ENCODE results near the gene GRM8.

GRM8 gene

DNA sequence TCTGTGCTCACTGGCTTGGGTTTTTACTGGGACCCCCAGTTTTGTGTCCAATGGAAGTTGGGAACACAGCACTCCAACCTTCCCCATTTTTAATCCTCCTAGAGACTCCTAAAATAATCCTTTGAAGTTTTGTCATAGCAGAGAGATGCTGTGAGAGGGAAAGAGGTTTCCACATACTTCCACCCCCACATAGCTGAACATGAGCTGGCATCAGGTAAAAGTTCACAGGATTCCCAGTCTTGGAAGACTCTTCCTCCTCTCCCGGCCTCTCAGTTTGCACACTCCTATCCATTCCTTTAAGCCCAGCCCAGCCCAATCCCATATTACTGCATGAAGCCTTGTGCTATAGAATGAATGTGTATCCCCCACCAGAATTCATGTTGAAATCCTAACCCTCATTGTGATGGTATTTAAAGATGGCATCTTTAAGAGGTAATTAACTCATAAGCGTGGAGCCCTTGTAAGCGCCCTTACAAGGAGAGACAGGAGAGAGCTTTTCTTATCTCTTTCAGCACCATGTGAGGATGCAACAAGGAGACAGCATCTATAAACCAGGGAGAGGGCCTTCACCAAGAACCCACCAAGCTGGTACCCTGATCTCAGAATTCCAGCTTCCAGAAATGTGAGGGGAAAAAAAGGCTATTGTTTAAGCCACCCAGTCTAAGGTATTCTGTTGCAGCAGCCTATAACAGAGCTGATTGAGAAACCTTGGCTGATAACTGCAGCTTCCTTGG lies 22.4 kb downstream of the GRM8 start:
- no peak for DNase-seq (ENCODE audit: low read depth)

DNA sequence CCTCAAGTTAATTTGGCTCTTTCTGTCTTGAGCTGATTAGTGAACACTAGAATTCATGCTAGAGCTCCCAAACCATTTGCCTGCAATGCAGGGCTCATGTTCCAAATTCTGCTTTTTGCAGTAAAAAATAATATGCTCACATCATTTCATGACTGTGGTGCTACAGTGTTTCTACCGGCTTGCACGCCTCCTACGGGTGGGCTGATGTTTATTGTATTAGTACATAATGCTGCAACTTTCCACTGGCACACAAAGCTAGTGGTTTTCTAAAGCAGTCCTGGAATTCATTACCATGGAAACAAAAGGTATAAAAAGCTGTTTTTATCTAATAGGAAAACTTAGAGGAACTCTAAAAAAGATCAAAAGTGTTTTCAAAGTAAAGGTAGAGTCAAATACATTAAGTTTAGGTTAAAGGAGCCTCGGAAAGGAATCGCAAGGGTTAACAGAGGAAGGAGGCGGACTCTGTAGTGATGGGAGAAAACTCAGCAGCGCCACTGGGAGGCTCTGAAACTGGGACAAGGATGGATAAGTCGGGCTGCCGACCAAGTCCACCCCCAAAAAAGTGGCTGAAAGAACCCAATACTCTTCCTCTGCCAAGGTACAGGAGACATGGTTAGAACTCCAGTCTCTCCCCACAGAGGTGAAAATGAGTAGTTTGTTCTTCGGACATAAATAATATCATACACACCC lies 25.9 kb downstream of the GRM8 start:
- no peak for DNase-seq (ENCODE audit: low read depth)

DNA sequence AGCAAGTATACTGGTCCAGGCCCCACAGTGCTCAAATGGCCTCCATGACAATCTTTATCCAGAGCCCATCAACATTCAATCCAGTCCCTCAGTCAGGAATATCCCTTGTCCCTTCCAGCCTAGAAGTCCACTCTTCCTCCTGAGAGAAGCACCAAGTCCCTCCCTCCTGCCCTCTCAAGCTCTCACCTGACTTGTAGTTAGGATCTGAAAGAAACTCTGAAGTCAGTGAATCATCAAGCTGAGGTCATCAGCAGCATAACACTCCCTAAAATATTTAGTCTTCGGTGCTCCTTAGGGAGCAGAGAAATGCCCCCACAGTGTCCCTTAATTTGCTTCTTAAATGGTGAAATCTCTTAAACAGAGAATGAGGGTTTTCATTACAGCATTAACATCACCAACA lies 31.0 kb downstream of the GRM8 start:
- DNase-seq (ENCODE audit: low read depth): no peak

DNA sequence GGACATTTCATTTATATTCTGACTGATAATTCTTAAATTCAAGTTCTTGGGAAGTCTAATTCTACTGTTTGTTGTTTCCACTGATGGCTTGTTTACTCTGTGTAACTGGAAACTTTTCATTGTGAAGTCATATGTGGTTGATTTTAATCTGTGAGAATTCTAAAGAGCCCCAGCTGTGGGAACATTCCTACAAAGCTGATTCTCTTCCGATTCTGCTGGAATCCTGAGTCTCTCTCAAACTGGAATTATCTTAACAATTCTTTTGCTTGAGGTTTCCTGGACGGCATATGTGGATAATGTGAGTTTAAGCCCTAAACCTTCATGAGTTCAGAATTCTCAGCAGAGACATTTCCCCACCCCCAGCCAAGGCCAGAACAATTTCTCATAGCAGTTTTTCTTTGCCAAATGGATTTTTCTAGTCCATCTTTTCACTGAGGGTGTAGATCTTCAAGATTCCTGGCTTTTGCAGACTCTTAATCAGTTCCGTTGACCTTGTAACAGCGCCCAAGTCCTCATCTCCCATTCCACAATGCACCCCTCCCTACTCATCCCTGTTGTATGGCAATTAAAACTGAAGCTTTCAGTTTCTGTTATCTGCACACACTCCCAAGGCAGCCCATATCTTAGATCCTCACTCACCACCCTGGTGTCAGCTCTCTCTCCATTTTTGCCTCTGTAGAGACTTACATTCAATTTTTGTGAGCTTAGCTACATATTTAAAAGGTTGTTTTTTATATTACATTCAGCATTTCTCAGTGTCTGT lies 37.6 kb downstream of the GRM8 start:
- no peak for DNase-seq (ENCODE audit: low read depth)

DNA sequence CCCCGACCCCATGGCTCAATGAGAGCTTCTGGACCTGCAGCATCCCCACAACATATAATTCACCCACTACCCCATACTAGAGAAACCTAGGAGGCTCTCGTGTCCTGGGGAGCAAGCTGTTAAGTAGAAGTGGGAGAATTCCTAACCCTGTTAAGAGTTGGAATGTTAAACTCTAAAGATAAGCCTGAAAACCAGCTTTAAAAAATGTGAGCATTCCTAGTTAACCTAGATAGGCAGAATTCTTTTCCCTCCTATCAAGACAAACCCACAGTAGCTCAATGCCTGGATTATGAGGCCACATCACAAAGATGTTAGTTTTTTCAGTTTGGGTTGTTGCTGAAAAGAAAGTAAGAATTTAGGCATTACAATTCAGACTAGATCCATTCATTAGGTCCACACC lies 42.9 kb downstream of the GRM8 start:
- DNase-seq (ENCODE audit: low read depth): no peak

DNA sequence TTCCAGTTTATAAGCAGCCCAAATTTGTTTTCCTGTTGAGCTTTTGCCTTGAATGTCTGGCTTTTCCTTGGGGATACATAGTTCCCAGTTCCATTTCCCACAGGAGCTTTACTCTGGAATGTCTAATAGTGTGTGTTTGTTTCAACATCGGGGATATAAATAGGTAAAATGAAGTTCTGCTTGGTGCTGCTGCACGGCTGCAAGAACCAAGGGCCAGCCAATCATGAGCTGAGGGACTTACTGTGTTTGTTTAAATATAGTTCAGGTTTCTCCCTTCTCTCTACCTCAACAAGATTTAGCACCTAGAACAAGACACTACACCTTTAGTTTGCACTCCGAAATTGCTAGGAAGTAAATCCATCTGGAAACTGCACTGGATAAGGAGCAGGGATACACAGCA lies 43.9 kb downstream of the GRM8 start:
- no peak for DNase-seq (ENCODE audit: low read depth)

DNA sequence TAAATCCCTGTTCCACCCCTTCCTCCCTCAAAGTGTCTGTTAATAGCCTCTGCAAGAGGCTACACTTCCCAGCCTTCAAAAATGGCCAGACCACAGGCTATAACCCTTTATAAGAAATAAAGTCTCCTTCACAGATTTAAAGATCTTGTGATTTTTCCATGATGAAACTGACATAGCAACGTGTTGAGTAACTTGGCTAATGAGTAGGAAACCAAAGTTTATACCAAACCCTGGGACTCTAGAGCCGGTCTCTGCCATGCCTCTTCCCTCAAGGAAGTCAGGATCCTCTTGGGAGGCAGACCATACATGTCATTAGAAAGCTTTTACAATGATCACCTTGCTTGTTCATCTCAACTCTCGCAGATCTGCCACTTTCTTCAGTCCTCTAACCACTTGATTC lies 44.4 kb downstream of the GRM8 start:
- DNase-seq (ENCODE audit: low read depth): no peak

DNA sequence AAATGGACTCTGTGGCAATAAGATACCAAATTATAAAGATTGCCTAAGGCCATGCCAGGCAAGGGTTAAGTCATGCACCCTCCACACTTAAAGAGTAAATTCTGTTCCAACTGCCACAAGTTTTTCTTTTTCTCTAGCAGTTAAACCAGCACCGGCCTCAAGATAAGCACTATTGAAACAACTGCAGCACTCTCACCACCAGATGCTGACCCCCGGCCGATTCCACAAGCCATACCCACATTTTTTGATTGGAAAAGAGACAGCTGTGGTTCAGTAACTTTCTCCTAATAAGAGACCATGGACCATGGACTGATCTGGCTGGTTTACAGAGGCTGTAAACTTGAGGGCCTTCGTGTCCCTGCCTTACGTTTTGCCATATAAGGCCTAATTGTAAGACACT lies 44.9 kb downstream of the GRM8 start:
- no peak for DNase-seq (ENCODE audit: low read depth)

DNA sequence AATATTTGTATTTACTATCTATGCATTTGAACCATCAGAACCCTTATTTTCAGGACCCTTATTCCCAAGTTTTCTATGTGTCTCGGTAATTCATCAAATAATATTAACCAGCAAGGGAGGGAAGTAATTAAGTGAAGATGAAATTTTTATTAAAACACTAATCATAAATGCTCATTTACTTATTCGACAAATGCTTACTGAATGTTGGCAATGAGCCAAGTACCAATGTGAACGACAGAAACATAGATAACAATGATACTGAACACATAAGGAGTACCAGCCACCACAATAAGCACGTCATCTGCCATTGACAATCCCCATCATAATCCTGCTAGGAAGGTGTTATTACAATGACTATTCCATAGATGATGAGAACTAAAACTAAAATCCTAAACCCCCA lies 45.5 kb downstream of the GRM8 start:
- DNase-seq (ENCODE audit: low read depth): no peak

DNA sequence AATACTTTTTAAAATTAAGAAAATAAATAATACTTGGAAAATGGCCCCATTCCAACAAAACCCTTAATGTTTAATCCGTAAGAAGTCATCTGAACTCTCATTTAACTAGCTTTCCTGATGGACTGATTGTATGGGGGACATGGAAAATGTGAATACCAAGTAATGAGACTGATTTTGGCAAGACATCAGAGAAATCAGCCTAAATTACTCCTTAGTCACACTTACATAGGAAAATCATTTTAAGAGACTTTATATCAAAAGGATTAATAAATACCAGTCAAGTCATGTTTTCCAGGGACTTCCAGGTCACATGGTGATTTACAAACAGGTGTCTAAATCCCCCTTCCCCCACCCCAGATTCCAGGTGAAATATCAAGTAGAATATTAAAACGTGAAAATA lies 58.2 kb downstream of the GRM8 start:
- DNase-seq (ENCODE audit: low read depth): no peak

DNA sequence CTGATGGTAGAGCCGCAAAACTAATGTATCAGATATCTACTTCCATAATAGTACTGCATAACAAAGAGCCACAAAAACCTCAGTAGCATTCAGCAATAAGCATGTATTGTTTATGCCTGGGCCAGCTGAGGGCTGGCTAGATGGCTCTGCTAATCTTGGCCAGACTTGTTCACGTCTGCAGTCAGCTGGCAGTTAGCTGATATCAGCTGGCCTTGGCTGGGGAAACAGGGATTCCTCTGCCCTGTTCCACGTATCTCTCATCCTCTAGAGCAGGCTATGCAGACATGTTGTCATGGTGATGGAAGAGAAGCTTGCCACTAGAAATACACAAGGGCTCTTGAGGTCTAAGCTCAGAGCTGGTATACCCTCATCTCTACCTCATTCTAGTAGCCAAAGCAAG lies 62.9 kb downstream of the GRM8 start:
- DNase-seq (ENCODE audit: low read depth): no peak

DNA sequence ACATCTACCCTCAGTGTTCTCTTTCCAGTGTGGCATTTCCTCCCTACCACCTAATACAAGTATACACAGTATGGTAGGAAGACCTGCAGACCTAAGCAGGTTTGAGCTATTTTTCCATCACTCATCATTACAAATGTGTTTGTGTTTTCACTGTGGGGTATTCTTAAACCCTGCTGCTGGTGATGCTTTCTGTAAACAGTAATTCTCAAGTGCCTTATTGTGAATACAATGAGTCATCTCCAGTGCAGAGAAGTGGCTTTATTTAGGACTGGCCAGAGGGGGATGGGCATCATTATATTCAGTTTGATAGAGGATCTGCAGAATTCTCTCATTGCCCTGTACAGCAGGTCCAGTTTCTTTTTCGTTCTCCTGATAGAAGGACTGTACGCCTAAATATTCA lies 63.7 kb downstream of the GRM8 start:
- no peak for DNase-seq (ENCODE audit: low read depth)

DNA sequence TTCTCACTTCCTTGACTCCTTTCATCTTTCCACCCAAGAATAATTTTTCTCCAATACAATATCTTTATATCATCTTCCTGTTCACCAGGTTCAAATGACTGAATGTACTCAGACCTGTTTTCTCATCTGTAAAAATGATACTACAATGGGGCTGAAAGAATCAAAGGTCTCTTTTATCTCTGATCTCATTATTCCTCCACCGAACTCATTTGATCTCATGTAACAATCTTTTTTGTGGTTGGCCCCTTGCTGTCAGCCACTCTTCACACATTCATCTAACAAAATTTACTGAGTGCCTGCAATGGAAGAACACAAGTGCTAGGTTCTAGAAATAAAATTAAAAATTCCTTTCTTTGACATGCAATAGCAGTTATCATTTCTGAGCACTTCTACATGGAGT lies 65.0 kb downstream of the GRM8 start:
- DNase-seq (ENCODE audit: low read depth): no peak

DNA sequence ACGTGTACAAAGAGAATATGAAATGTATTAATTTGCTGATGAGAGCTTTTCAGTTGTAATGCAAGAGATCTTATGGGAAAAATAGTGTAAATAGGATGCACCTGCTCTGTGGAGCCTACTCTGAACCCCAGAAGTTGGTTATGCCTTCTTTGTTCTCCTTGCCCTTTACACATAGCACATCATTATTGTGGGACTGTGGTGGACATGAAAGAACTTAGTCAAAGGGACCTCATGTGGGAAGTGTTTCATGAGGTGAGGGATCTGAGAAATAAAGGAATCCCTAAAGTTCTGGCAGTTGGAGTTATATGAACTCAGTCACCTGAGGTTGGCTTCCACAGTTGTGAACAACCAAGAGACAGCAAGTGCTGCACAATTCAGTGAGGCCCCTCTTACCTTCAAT lies 66.1 kb downstream of the GRM8 start:
- DNase-seq (ENCODE audit: low read depth): no peak

DNA sequence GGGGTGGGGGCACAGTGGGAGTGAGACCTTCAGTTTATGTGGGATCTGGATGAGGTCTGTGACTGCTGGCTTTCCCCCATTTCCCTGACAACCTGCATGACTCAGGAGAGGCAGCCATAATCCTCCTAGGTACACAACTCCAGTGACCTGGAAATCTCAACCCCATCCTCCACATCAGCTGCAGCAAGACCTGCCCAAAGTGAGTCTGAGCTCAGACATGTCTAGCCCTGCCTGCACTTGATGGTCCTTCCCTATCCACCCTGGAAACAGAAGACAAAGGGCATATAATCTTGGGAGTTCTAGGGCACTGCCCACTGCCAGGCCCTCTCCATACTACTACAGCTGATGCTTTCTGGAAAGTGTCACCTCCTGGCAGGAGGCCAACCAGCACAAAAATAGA lies 75.6 kb downstream of the GRM8 start:
- no peak for DNase-seq (ENCODE audit: low read depth)

DNA sequence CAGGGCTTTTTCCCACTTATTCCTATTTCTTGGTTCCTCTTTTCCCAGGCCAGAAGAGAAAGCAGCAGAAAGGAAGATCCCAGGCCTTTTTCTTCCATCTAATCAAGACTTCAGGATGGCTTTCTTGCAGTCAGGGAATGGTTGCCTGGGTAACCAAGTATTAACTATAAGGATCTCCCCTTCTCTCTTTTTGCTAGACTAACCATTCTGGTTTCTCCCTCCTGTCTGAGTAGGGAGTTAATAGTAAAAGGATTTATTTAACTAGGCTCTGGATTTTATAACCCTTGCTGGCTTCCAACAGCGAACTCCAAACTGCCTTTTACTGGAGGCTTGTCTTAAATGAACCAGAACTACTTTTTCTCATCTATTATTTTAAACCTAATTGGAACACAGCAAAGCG lies 90.4 kb downstream of the GRM8 start:
- no peak for DNase-seq (ENCODE audit: low read depth)

DNA sequence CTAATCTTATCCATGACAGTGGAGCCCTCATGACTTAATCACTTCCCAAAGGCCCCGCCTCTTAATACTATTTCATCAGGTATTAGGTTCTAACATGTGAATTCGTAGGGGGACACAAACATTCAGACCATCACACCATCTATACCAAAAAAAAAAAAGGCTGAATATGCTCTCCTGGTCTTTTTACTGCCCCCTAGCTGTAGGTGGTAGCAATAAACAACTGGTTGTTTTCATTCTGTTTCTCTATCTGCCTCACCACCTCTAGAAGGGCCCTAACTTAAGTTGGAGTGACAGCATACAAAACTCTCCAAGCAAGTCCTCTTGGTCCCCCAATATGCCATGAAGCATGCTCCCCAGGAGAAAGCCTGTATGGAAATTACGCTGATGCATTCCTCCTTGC lies 94.1 kb downstream of the GRM8 start:
- DNase-seq (ENCODE audit: low read depth): no peak

DNA sequence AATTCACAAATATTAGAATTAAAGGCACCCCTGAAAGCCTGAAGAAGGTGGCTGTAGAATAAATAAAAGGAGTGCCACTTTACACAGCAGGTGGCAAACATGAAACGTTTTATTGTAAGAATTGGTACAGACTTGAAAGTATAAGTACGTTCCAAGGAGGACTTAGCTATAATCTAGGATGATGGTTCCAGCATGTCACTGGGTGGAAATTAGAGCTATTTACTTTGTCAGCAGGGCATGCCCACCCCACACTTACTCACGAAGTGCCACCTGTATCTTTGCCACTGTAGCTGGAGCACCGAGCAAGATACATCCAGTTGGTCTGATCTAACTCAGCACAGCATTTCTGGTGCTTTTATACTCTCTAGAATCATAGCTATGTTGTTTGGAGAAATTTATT lies 97.8 kb downstream of the GRM8 start:
- DNase-seq (ENCODE audit: low read depth): no peak

DNA sequence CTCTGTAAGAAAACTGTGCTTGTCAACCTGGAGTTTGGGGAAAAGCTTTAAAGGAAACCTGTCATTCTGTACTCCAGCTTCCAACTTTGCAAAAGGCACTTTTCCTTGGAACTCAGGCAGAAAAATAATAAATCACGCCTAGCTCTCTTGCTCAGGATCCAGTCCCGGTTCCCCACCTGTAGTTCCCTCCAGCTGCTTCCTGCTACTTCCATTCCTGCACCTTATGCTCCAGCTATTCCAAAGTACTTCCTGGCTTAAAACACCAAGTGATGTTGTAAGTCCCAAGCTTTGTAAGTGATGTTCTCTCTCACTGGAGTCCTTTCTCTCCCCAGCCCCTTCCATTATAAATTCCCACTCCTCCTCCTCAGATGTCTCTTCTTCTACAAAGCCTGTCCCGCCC lies 98.6 kb downstream of the GRM8 start:
- no peak for DNase-seq (ENCODE audit: low read depth)

DNA sequence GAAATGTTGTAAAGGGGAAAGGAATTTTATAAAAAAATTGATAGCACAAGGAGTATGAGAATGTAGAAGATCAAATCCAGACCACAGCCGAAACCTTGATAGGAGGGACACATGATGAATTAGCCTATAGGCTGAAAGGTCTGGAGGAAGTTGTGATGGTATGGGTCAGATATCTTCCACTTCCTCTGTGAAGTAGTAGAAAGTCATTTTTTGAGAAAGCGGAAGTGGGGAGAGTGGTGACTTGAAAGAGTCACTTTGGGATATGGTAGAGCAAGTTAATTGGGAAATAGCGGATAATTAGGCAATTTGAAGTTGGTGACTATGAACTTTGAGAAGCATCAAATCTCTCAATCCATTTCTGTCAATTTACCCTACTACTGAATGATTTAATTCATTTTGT lies 99.4 kb downstream of the GRM8 start:
- no peak for DNase-seq (ENCODE audit: low read depth)

DNA sequence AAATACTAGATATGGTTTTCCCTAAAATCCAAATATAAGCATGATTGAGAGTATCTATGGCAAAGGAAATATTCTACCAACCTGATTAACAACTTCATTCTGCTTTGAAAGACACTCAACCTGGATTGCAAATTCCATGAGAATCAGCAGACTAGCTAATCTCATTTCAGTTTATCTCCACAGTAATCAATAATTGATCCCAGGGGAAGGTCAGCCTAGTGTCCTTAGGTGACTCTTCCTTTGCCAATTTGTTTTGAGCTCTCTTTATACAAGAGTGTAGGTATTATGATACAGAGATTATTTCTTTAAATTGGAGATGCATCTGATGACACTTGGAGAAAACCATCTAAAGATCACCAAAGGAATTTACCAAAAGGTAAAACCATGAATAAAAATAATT lies 100.3 kb downstream of the GRM8 start:
- no peak for DNase-seq (ENCODE audit: low read depth)

DNA sequence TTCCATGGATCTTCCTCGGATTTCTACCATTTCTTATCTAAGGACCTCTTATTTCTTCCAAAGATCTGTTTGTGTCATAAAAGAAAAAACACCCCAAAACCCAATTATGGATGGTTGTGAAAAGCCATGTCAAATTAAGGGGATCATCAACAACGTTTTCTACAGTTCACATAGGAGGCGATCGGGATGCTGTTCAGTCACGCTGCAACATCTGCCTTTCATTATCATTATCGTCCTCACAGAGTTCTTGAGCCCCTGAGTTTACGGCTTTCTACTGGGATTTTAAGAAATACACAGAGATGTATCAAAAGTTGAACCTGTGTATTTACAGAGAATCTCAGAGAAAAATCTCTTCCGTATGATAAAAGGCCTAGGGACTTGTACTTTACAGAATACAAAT lies 101.4 kb downstream of the GRM8 start:
- no peak for DNase-seq (ENCODE audit: low read depth)

DNA sequence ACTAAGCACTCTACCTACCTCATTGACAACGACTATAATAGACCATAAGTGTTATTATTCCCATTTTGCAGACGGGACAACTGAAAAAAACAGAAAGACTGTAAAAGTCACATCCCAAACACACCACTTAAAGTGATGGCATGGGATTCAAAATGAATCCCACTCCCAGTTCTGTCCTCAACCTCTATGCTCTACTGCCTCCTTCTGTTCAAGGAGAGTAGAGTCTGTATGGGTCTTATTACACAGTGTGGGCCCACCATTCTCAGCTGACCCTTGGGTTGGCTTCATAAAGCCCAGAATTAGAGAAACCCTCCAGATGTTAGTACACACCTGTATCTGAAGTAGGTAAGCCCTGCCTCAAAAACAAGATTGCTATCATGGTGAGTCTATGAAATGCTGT lies 102.2 kb downstream of the GRM8 start:
- DNase-seq (ENCODE audit: low read depth): no peak
